Inflammatory macrophage treated with lipopolysaccharide for 1 hour (primary cell): Measurements from ENCODE around the gene PLPP7.
"Not testable (repeated sequence)": the region's sequence is repeated elsewhere in the genome, so short reads cannot be mapped to it uniquely, and the experiment has no call there.

Source experiments
- DNase-seq, 2 donors: peaks; one replicate each; pipeline ENCODE4 v3.0.0-alpha.2; 2020 to 2022

PLPP7 gene

GRCh38 chr9:131307974-131308373, 18.5 kb downstream of the PLPP7 start:
- DNase-seq, result no peak

- no peak for DNase-seq
Observed at GRCh38 chr9:131308452-131308851, 18.9 kb downstream of the PLPP7 start.

GRCh38 chr9:131308906-131309529, 19.5 kb downstream of the PLPP7 start:
- no peak for DNase-seq

- no peak for DNase-seq
Observed at GRCh38 chr9:131309530-131310276, 20.2 kb downstream of the PLPP7 start.

- no peak for DNase-seq
Observed at GRCh38 chr9:131310833-131311554, 21.5 kb downstream of the PLPP7 start.

GRCh38 chr9:131312246-131312645, 22.7 kb downstream of the PLPP7 start:
- DNase-seq, result no peak

GRCh38 chr9:131312822-131313770, 23.6 kb downstream of the PLPP7 start:
- no peak for DNase-seq

GRCh38 chr9:131318231-131319085, 28.9 kb downstream of the PLPP7 start:
- no peak for DNase-seq

- DNase-seq, result no peak
Observed at GRCh38 chr9:131319486-131319885, 30.0 kb downstream of the PLPP7 start.

GRCh38 chr9:131320031-131320685, 30.6 kb downstream of the PLPP7 start:
- DNase-seq, result no peak

- DNase-seq, result no peak
Observed at GRCh38 chr9:131323629-131324028, 34.1 kb downstream of the PLPP7 start.

GRCh38 chr9:131324736-131325679, 35.5 kb downstream of the PLPP7 start:
- DNase-seq, result no peak

GRCh38 chr9:131329241-131329641, 39.7 kb downstream of the PLPP7 start:
- no peak for DNase-seq

- no peak for DNase-seq
Observed at GRCh38 chr9:131330814-131331600, 41.5 kb downstream of the PLPP7 start.

- DNase-seq, result not testable (repeated sequence)
Observed at GRCh38 chr9:131331996-131332395, 42.5 kb downstream of the PLPP7 start.

- no peak for DNase-seq
Observed at GRCh38 chr9:131333771-131334628, 44.5 kb downstream of the PLPP7 start.

- DNase-seq, result no peak
Observed at GRCh38 chr9:131334629-131335367, 45.3 kb downstream of the PLPP7 start.
